Erythroblast (primary cell): ENCODE results near the gene DYNLT1.
"Not testable (repeated sequence)": the region's sequence is repeated elsewhere in the genome, so short reads cannot be mapped to it uniquely, and the experiment has no call there.

Source experiments
- DNase-seq, 2 experiments: peaks; one replicate each; lab custom pipeline; 2025; lab: John Stamatoyannopoulos, UW
- GATA1 ChIP-seq: IDR thresholded peaks from 2 replicates; pipeline ENCODE4 v1.6.1; 2011; ENCODE audit warnings: low read depth, mild to moderate bottlenecking, control low read depth, low read length, moderate library complexity
- POLR2A ChIP-seq: IDR thresholded peaks from 2 replicates; pipeline ENCODE4 v1.6.1; 2011; ENCODE audit warnings: mild to moderate bottlenecking, low read length

DYNLT1 gene

GRCh38 chr6:158669145-158670035, 24.8 kb upstream of the DYNLT1 start:
- no peak for DNase-seq
- TF ChIP-seq POLR2A, result no peak
- no peak for TF ChIP-seq GATA1

- TF ChIP-seq GATA1, result no peak
- TF ChIP-seq POLR2A, result no peak
- DNase-seq, result no peak
These were observed 24.2 kb upstream of the DYNLT1 start for GRCh38 chr6:158668707-158669103.

GRCh38 chr6:158667360-158667981, 22.9 kb upstream of the DYNLT1 start:
- DNase-seq, result no peak
- TF ChIP-seq POLR2A, result no peak
- no peak for TF ChIP-seq GATA1

GRCh38 chr6:158666628-158667359, 22.3 kb upstream of the DYNLT1 start:
- no peak for DNase-seq
- TF ChIP-seq GATA1, result no peak
- TF ChIP-seq POLR2A, result no peak

- TF ChIP-seq GATA1 (no peak), POLR2A (no peak)
- DNase-seq, result no peak
These were observed 20.8 kb upstream of the DYNLT1 start for GRCh38 chr6:158665332-158665731.

- no peak for DNase-seq
- TF ChIP-seq POLR2A, result no peak
- TF ChIP-seq GATA1, result no peak
These were observed 19.2 kb upstream of the DYNLT1 start for GRCh38 chr6:158663625-158664165.

GRCh38 chr6:158662954-158663624, 18.5 kb upstream of the DYNLT1 start:
- no peak for DNase-seq
- TF ChIP-seq POLR2A, result no peak

- DNase-seq, result no peak
These were observed 18.0 kb upstream of the DYNLT1 start for GRCh38 chr6:158662607-158662953.

GRCh38 chr6:158661156-158661685, 16.7 kb upstream of the DYNLT1 start:
- TF ChIP-seq GATA1 (no peak), POLR2A (no peak)
- DNase-seq, result no peak

More at GRCh38 chr6:158662607-158662953, 18.0 kb upstream of the DYNLT1 start:
- TF ChIP-seq GATA1, result no peak

- peak; percentile 20 to 46 for DNase-seq
- no peak for TF ChIP-seq POLR2A
- TF ChIP-seq GATA1, result no peak
These were observed 15.8 kb upstream of the DYNLT1 start for GRCh38 chr6:158660333-158660754.

GRCh38 chr6:158656986-158657385, 12.4 kb upstream of the DYNLT1 start:
- DNase-seq, result not testable (repeated sequence)

- no peak for DNase-seq
- TF ChIP-seq GATA1 (no peak), POLR2A (no peak)
These were observed 11.3 kb upstream of the DYNLT1 start for GRCh38 chr6:158655569-158656450.
